HepG2 (cell line): ENCODE data around the gene PRCD. TPM values are rescaled to one million over a fixed set of nuclear protein-coding genes. Genes with fewer than 3 reads are reported as not detected.

Experiments
- ATAC-seq: fragments of 200-7000 bp; cut with Tn5 transposase; 3 replicates; pipeline ENCODE4 v1.9.1; 2020; ENCODE audit warnings: mild to moderate bottlenecking, moderate library complexity
- BruUV-seq: library from RNA; stranded (reverse); fragments of 400-500 nt; replicated peaks from 2 replicates; lab custom pipeline; 2021; lab: Mats Ljungman, UMichigan
- CTCF ChIA-PET: fragments of 300-600 bp; formaldehyde crosslinking; extraction: SDS; loops from one replicate; lab custom pipeline; 2021; ENCODE audit warnings: low total read pairs, inconsistent platforms, low intra/inter-chr PET ratio; lab: Yijun Ruan, JAX
- POLR2A ChIA-PET: fragments of 350-600 bp; sonication (Branson Sonifier 250); formaldehyde crosslinking; loops from one replicate; lab custom pipeline; 2020; ENCODE audit warnings: antibody characterized with exemption, inconsistent platforms; lab: Yijun Ruan, JAX
- DNase-seq: peaks from one replicate; pipeline ENCODE4 v3.0.0-alpha.2; 2015; ENCODE audit warnings: low spot score
- FAIRE-seq: peaks from 3 replicates; lab custom pipeline; 2011; peaks lifted over from hg19 to GRCh38; lab: Jason Lieb, UNC
- H2AFZ ChIP-seq: one replicate; pipeline ENCODE4 v1.6.1; 2011; ENCODE audit warnings: low read length, inconsistent platforms
- H3K27ac ChIP-seq: fragments of 300-600 bp; 3 replicates; pipeline ENCODE4 v1.8.0; 2011; ENCODE audit warnings: mixed run types, mild to moderate bottlenecking, mixed read lengths, low read length, inconsistent platforms; ENCODE audit not compliant: insufficient read depth; ENCODE audit errors: extremely low read length
- H3K27me3 ChIP-seq, 2 experiments: fragments of 200-600 bp in 1 of 2; 2 replicates in 1 of 2; 3 replicates in 1 of 2; pipeline versions ENCODE4 v1.6.0 to v1.8.0; 2011; ENCODE audit warnings: low read length in 2 of 2, mild to moderate bottlenecking in 2 of 2, moderate library complexity in 2 of 2, inconsistent platforms in 1 of 2; ENCODE audit not compliant: insufficient read depth in 2 of 2, control insufficient read depth in 1 of 2
- H3K36me3 ChIP-seq, 2 experiments: fragments of 200-600 bp in 1 of 2; replicated peaks in 1 of 2; 2 replicates in 1 of 2; 3 replicates in 1 of 2; pipeline versions ENCODE4 v1.5.1 to v1.8.0; 2011; ENCODE audit warnings: low read length in 2 of 2, inconsistent platforms in 1 of 2; ENCODE audit not compliant: insufficient read depth in 2 of 2, control insufficient read depth in 1 of 2
- H3K4me1 ChIP-seq: 2 replicates; pipeline ENCODE4 v1.5.1; 2012; ENCODE audit warnings: low read length, inconsistent platforms; ENCODE audit not compliant: insufficient read depth
- H3K4me2 ChIP-seq: 2 replicates; pipeline ENCODE4 v1.6.0; 2011; ENCODE audit warnings: low read depth, low read length, inconsistent platforms
- H3K4me3 ChIP-seq, 3 experiments: fragments of 200-600 bp in 1 of 3; sonication (generic), shearing (Covaris generic) in 1 of 3; replicated peaks in 1 of 3; 2 replicates each; pipeline ENCODE4 v1.5.1; 2011 to 2016; ENCODE audit warnings: low read length in 3 of 3, inconsistent platforms in 2 of 3, low read depth in 2 of 3, mild to moderate bottlenecking in 2 of 3, control low read depth in 1 of 3, mixed read lengths in 1 of 3; ENCODE audit not compliant: insufficient read depth in 1 of 3
- H3K79me2 ChIP-seq: one replicate; pipeline ENCODE4 v1.6.1; 2011; ENCODE audit warnings: low read length, inconsistent platforms; ENCODE audit not compliant: insufficient read depth
- H3K9ac ChIP-seq: 2 replicates; pipeline ENCODE4 v1.6.0; 2011; ENCODE audit warnings: mild to moderate bottlenecking, low read depth, low read length, inconsistent platforms; ENCODE audit not compliant: insufficient read depth
- H3K9me3 ChIP-seq: 2 replicates; pipeline ENCODE4 v1.5.1; 2012; ENCODE audit warnings: mild to moderate bottlenecking, low read length
- H4K20me1 ChIP-seq: 2 replicates; pipeline ENCODE4 v1.6.0; 2011; ENCODE audit warnings: inconsistent platforms, mild to moderate bottlenecking, low read length, moderate library complexity; ENCODE audit not compliant: insufficient read depth
- AHDC1 ChIP-seq: sonication (generic); formaldehyde crosslinking; IDR thresholded peaks from 2 replicates; pipeline ENCODE4 v1.5.1; 2020; ENCODE audit warnings: mild to moderate bottlenecking, missing genetic modification reagents, borderline replicate concordance
- CHD4 ChIP-seq: fragments of 200-600 bp; sonication (generic); IDR thresholded peaks from 2 replicates; pipeline ENCODE4 v1.7.0; 2017; ENCODE audit warnings: mild to moderate bottlenecking, low read length, borderline replicate concordance
- DDIT3 ChIP-seq: sonication (generic); formaldehyde crosslinking; IDR thresholded peaks from 2 replicates; pipeline ENCODE4 v1.4.0; 2020; ENCODE audit warnings: mild to moderate bottlenecking, missing genetic modification reagents
- NCOR1 ChIP-seq: fragments of 200-600 bp; sonication (generic); IDR thresholded peaks from 2 replicates; pipeline ENCODE4 v1.7.0; 2017; ENCODE audit warnings: antibody characterized with exemption, low read length, borderline replicate concordance
- SAP130 ChIP-seq: IDR thresholded peaks from 2 replicates; pipeline ENCODE4 v1.6.1; 2016; ENCODE audit warnings: low read depth
- U2AF2 ChIP-seq: fragments of 200-400 bp; formaldehyde crosslinking; IDR thresholded peaks from 2 replicates; pipeline ENCODE4 v1.6.1; 2017; ENCODE audit warnings: low read depth, mild to moderate bottlenecking, low read length
- ZBTB43 ChIP-seq: sonication (generic); formaldehyde crosslinking; conservative IDR thresholded peaks from 2 replicates; pipeline ENCODE4 v1.4.0; 2020; ENCODE audit warnings: missing genetic modification reagents
- ZBTB49 ChIP-seq: sonication (generic); formaldehyde crosslinking; IDR thresholded peaks from 2 replicates; pipeline ENCODE4 v1.4.0; 2020; ENCODE audit warnings: missing genetic modification reagents, borderline replicate concordance
- ZNF547 ChIP-seq: sonication (generic); formaldehyde crosslinking; IDR thresholded peaks from 2 replicates; pipeline ENCODE4 v1.5.1; 2020; ENCODE audit warnings: mild to moderate bottlenecking, missing genetic modification reagents
- ZNF768 ChIP-seq: sonication (generic); formaldehyde crosslinking; IDR thresholded peaks from 2 replicates; pipeline ENCODE4 v1.4.0; 2020; ENCODE audit warnings: missing genetic modification reagents
- WGBS: methylation state at CpG from one replicate; pipeline ENCODE4 v1.1.6; 2017; ENCODE audit warnings: low lambda C conversion rate; 5-methylcytosine and 5-hydroxymethylcytosine counted together
- in situ Hi-C: cut with HindIII; loops from 2 replicates; pipeline ENCODE4 v1.10.0; 2017; ENCODE audit warnings: low pct_unique_long_range_greater_than_20kb; ENCODE audit not compliant: extremely low pct_ligation_motif_present
- intact Hi-C: fragments of 100-400 bp; cut with micrococcal nuclease; formaldehyde crosslinking; loops from one replicate; pipeline ENCODE4 v1.10.0; 2022; ENCODE audit not compliant: unreplicated experiment
- polyA plus RNA-seq, 8 experiments: library from polyadenylated mRNA; depleted of rRNA in 3 of 8; stranded (reverse) in 7 of 8; unstranded in 1 of 8; fragments of >200 nt; fragmentation: Illumina TruSeq in 4 of 8; extraction: Trizol in 4 of 8; gene quantifications; 2 replicates each; pipeline versions ENCODE4 v1.2.1 to v1.2.3, GENCODE V29; 2011 to 2016; ENCODE audit warnings: low read depth in 4 of 8, missing spikeins in 1 of 8, mixed read lengths in 1 of 8; ENCODE audit not compliant: insufficient read depth in 1 of 8
- total RNA-seq, 5 experiments: library from RNA; depleted of rRNA; stranded (reverse); fragments of >200 nt; fragmentation: Illumina TruSeq; extraction: Trizol; gene quantifications; 2 replicates each; pipeline ENCODE4 v1.2.3, GENCODE V29; 2016; ENCODE audit warnings: low read depth in 1 of 5

PRCD gene
- total and polyA plus RNA-seq, 2 of the 13 experiments (the other 11 are each of a cell fraction or from before 2014, with no cell fraction given), result 0.51 TPM; not detected in 1

- FAIRE-seq, result no peak
- no peak for TF ChIP-seq CHD4
- TF ChIP-seq NCOR1, result no peak
- TF ChIP-seq AHDC1, result no peak
- TF ChIP-seq ZBTB49 (CRISPR knock-in tag), result no peak
- TF ChIP-seq ZBTB43 (CRISPR knock-in tag), result no peak
- no peak for TF ChIP-seq ZNF547 (CRISPR knock-in tag)
- no peak for TF ChIP-seq U2AF2
- no peak for TF ChIP-seq ZNF768 (CRISPR knock-in tag)
- TF ChIP-seq DDIT3 (CRISPR knock-in tag), result no peak
- no peak for TF ChIP-seq SAP130 (CRISPR knock-in tag)
- TF ChIP-seq, all 625 proteins: peak for 0
- no peak overlapping the region for H3K4me2 ChIP-seq
- intact Hi-C loops (no loop called here), in situ Hi-C loops (no loop called here)
- no TSS peak for BruUV-seq
- peaks cover 50% of the 10 kb centered on the region for H3K4me1 ChIP-seq
- WGBS, result 51% methylated on average over 3 of the region's 3 CpGs
- H3K27me3 ChIP-seq, result no peaks in the 10 kb centered on the region
- DNase-seq, result no peak
- no peaks in the 10 kb centered on the region for H4K20me1 ChIP-seq
- H3K79me2 ChIP-seq, result no peaks in the 10 kb centered on the region
- POLR2A ChIA-PET, result interaction anchor here (1.2 kb wide), 1 partner anchor 38 kb away, joined by 4 read pairs; no protein-coding TSS in a partner anchor
- H3K36me3 ChIP-seq, result no peaks in the 10 kb centered on the region
- no peak overlapping the region for H3K9ac ChIP-seq
- ATAC-seq, result no peak
- CTCF ChIA-PET, result interaction anchor here (0.8 kb wide), 1 partner anchor 72 kb away, joined by 4 read pairs; no protein-coding TSS in a partner anchor
- no peak overlapping the region for H2AFZ ChIP-seq
- no peak overlapping the region for H3K27ac ChIP-seq
- no peaks in the 10 kb centered on the region for H3K9me3 ChIP-seq
- H3K4me3 ChIP-seq, result no peak overlapping the region
Observed at GRCh38 chr17:76594690-76595089, 54.8 kb downstream of the PRCD start.
